IMR-90 (cell line): ENCODE results near the gene EXOC1L. TPM values are rescaled to one million over a fixed set of nuclear protein-coding genes. Genes with fewer than 3 reads are reported as not detected.

ENCODE experiments used
- ATAC-seq: fragments of 200-7000 bp; cut with Tn5 transposase; 2 replicates; pipeline ENCODE4 v1.9.1; 2020; ENCODE audit warnings: low read depth, mild to moderate bottlenecking, moderate library complexity
- BruUV-seq: library from RNA; stranded (reverse); fragments of 400-500 nt; replicated peaks from 2 replicates; lab custom pipeline; 2021; lab: Mats Ljungman, UMichigan
- CTCF ChIA-PET: fragments of 300-600 bp; formaldehyde crosslinking; extraction: SDS; loops from one replicate; lab custom pipeline; 2021; ENCODE audit warnings: antibody characterized with exemption; lab: Yijun Ruan, JAX
- POLR2A ChIA-PET: fragments of 300-600 bp; sonication (Branson Sonifier 250); formaldehyde crosslinking; loops from one replicate; lab custom pipeline; 2022; ENCODE audit warnings: antibody characterized with exemption; ENCODE audit not compliant: unreplicated experiment; lab: Charles Lee
- DNase-seq: peaks from one replicate; pipeline ENCODE4 v3.0.0; 2013
- H2AFZ ChIP-seq: replicated peaks from 2 replicates; pipeline ENCODE3; 2013; ENCODE audit warnings: low read length, mild to moderate bottlenecking; ENCODE audit not compliant: poor library complexity
- H2AK5ac ChIP-seq: 2 replicates; pipeline ENCODE4 v1.6.1; 2013; ENCODE audit warnings: low read depth, low read length, inconsistent platforms
- H2AK9ac ChIP-seq: replicated peaks from 2 replicates; pipeline ENCODE3; 2013; ENCODE audit warnings: mild to moderate bottlenecking, low read depth, low read length, moderate library complexity; ENCODE audit not compliant: poor library complexity
- H2BK120ac ChIP-seq: 2 replicates; pipeline ENCODE4 v1.6.1; 2013; ENCODE audit warnings: low read depth, low read length, inconsistent platforms
- H2BK15ac ChIP-seq: 3 replicates; pipeline ENCODE4 v1.6.1; 2013; ENCODE audit warnings: low read depth, low read length, inconsistent platforms
- H2BK20ac ChIP-seq: 2 replicates; pipeline ENCODE4 v1.6.1; 2013; ENCODE audit warnings: low read depth, mild to moderate bottlenecking, inconsistent platforms, low read length, moderate library complexity
- H2BK5ac ChIP-seq: 2 replicates; pipeline ENCODE4 v1.6.1; 2013; ENCODE audit warnings: mild to moderate bottlenecking, low read depth, low read length, inconsistent platforms; ENCODE audit not compliant: poor library complexity, severe bottlenecking
- H3K14ac ChIP-seq: replicated peaks from 2 replicates; pipeline ENCODE4 v1.6.1; 2013; ENCODE audit warnings: low read depth, low read length, inconsistent platforms
- H3K18ac ChIP-seq: 2 replicates; pipeline ENCODE4 v1.6.1; 2013; ENCODE audit warnings: low read depth, low read length, control low read depth
- H3K23ac ChIP-seq: 2 replicates; pipeline ENCODE4 v1.6.1; 2013; ENCODE audit warnings: low read depth, low read length, inconsistent platforms
- H3K27ac ChIP-seq: 2 replicates; pipeline ENCODE4 v1.5.1; 2013; ENCODE audit warnings: mild to moderate bottlenecking, control low read depth, low read length; ENCODE audit not compliant: insufficient read depth
- H3K27me3 ChIP-seq: 2 replicates; pipeline ENCODE4 v1.6.1; 2013; ENCODE audit warnings: low read length; ENCODE audit not compliant: control insufficient read depth, insufficient read depth
- H3K36me3 ChIP-seq: 2 replicates; pipeline ENCODE4 v1.6.1; 2013; ENCODE audit warnings: low read length, mixed read lengths; ENCODE audit not compliant: control insufficient read depth, insufficient read depth
- H3K4ac ChIP-seq: 2 replicates; pipeline ENCODE4 v1.6.1; 2013; ENCODE audit warnings: low read depth, low read length, inconsistent platforms
- H3K4me1 ChIP-seq: 2 replicates; pipeline ENCODE4 v1.6.1; 2013; ENCODE audit warnings: low read length, mixed read lengths; ENCODE audit not compliant: control insufficient read depth, insufficient read depth
- H3K4me2 ChIP-seq: 2 replicates; pipeline ENCODE4 v1.6.1; 2013; ENCODE audit warnings: low read depth, mild to moderate bottlenecking, control low read depth, low read length, moderate library complexity
- H3K4me3 ChIP-seq: 2 replicates; pipeline ENCODE4 v1.5.1; 2013; ENCODE audit warnings: low read depth, mild to moderate bottlenecking, control low read depth, low read length, moderate library complexity; ENCODE audit not compliant: insufficient read depth
- H3K56ac ChIP-seq: 2 replicates; pipeline ENCODE4 v1.6.1; 2013; ENCODE audit warnings: low read length, inconsistent platforms; ENCODE audit not compliant: insufficient read depth; ENCODE audit errors: extremely low read depth
- H3K79me1 ChIP-seq, 2 experiments: 2 replicates each; pipeline ENCODE4 v1.6.1; 2013; ENCODE audit warnings: low read length in 2 of 2, inconsistent platforms in 1 of 2, low read depth in 1 of 2
- H3K9ac ChIP-seq: 2 replicates; pipeline ENCODE4 v1.6.1; 2013; ENCODE audit warnings: low read depth, low read length, control low read depth
- H3K9me1 ChIP-seq: 2 replicates; pipeline ENCODE4 v1.6.1; 2013; ENCODE audit warnings: low read length, inconsistent platforms; ENCODE audit not compliant: insufficient read depth
- H3K9me3 ChIP-seq: 2 replicates; pipeline ENCODE4 v1.6.1; 2013; ENCODE audit warnings: low read length; ENCODE audit not compliant: control insufficient read depth, insufficient read depth
- H4K20me1 ChIP-seq: 2 replicates; pipeline ENCODE4 v1.6.1; 2013; ENCODE audit warnings: low read length, inconsistent platforms; ENCODE audit not compliant: insufficient read depth
- H4K5ac ChIP-seq: 2 replicates; pipeline ENCODE4 v1.6.1; 2013; ENCODE audit warnings: mild to moderate bottlenecking, low read depth, low read length, control low read depth
- H4K8ac ChIP-seq, 2 experiments: 2 replicates each; pipeline ENCODE4 v1.6.1; 2013; ENCODE audit warnings: low read depth in 2 of 2, low read length in 2 of 2, control low read depth in 1 of 2, inconsistent platforms in 1 of 2
- H4K91ac ChIP-seq: 2 replicates; pipeline ENCODE4 v1.6.1; 2013; ENCODE audit warnings: low read depth, low read length, inconsistent platforms; ENCODE audit not compliant: insufficient read depth
- CEBPB ChIP-seq: IDR thresholded peaks from 2 replicates; pipeline ENCODE4 v1.6.1; 2012; ENCODE audit warnings: low read depth, low read length, improper control_type of control experiment
- FOS ChIP-seq: fragments of 150-350 bp; IDR thresholded peaks from 2 replicates; pipeline ENCODE4 v1.6.1; 2016; ENCODE audit warnings: low read depth, low read length
- WGBS, 2 experiments: methylation state at CpG; one replicate each; pipeline versions ENCODE4 v1.1.5 to v1.1.7; 2013; ENCODE audit warnings: missing lambda C conversion rate in 2 of 2; ENCODE audit not compliant: insufficient read length in 1 of 2; ENCODE audit errors: extremely low coverage in 2 of 2; 5-methylcytosine and 5-hydroxymethylcytosine counted together
- dilution Hi-C: fragments of 300-500 bp; cut with HindIII; formaldehyde crosslinking; loops from one replicate; pipeline ENCODE4 v1.14.3; 2018; ENCODE audit warnings: low sequenced_read_pairs; ENCODE audit not compliant: unreplicated experiment
- in situ Hi-C: fragments of 300-500 bp; cut with MboI; formaldehyde crosslinking; loops from 3 replicates; pipeline ENCODE4 v1.14.3; 2019; ENCODE audit warnings: low sequenced_read_pairs, inconsistent platforms, mixed read lengths
- intact Hi-C: fragments of 100-400 bp; cut with micrococcal nuclease; formaldehyde crosslinking; loops from 2 replicates; pipeline ENCODE4 v1.10.0; 2022
- polyA plus RNA-seq, 3 experiments: library from polyadenylated mRNA; depleted of rRNA; stranded (reverse); fragments of >200 nt; gene quantifications; 2 replicates each; pipeline ENCODE4 v1.2.3, GENCODE V29; 2012; ENCODE audit warnings: low replicate concordance in 1 of 3
- total RNA-seq: library from RNA; depleted of rRNA; stranded (reverse); fragments of >200 nt; gene quantifications from 2 replicates; pipeline ENCODE4 v1.2.3, GENCODE V29; 2012
- TF ChIP-seq, protein P1 (sequence below): conservative IDR thresholded peaks from 2 replicates; pipeline ENCODE4 v1.5.1; 2012; ENCODE audit warnings: mild to moderate bottlenecking, low read depth, low read length, improper control_type of control experiment

The EXOC1L gene
- total and polyA plus RNA-seq, 2 of the 4 experiments (the other 2 are of a cell fraction) = not detected

DNA sequence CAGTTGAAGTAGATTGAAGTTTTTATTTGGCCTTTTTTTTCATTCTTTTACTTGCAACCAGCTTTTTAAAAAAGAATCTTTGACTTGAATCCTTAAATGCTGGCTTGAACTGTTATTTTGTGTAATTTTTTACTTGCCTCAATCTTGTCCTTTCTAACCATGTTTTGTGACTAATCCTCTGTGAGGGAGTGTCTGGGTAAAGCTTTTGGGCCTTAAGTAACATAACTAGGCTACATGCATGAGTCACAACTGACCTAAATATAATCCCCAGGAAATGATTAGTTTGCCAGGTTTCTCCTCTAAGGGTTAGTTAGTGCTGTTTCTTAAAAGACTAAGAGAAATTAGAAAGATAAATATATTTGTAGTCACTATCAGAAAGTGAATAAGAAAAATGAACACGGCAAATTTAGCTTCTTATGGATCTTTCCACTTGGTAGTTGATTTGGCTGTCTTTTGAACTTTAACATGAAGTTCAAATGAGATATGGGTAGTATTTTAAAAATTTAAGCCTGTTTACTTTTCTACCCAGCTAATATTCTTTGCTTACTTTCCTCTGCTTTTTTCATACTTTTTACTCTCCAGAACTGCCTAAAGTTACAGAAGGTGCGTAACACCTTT is 46.8 kb downstream of the EXOC1L start:
- peak; percentile 89 for ATAC-seq
- no peaks in the 10 kb centered on the region for H3K27me3 ChIP-seq
- H3K9ac ChIP-seq = no peak overlapping the region
- dilution Hi-C loops (no loop called here), in situ Hi-C loops (loop anchor here (25.0 kb wide), 1 partner anchor 454 kb away; no protein-coding TSS in a partner anchor), intact Hi-C loops (loop anchor here (2.0 to 5.0 kb wide), 4 partner anchors 82 to 519 kb away; partner anchors contain the start of genes CEP135 and SRD5A3)
- H4K8ac ChIP-seq = no peak overlapping the region
- H3K4me2 ChIP-seq = peak overlapping the region; percentile 27; the same call in 1 of the 2 replicates
- no peak overlapping the region for H2AFZ ChIP-seq
- no peaks in the 10 kb centered on the region for H4K20me1 ChIP-seq
- H2BK20ac ChIP-seq = no peak overlapping the region
- TF ChIP-seq, protein P1, sequence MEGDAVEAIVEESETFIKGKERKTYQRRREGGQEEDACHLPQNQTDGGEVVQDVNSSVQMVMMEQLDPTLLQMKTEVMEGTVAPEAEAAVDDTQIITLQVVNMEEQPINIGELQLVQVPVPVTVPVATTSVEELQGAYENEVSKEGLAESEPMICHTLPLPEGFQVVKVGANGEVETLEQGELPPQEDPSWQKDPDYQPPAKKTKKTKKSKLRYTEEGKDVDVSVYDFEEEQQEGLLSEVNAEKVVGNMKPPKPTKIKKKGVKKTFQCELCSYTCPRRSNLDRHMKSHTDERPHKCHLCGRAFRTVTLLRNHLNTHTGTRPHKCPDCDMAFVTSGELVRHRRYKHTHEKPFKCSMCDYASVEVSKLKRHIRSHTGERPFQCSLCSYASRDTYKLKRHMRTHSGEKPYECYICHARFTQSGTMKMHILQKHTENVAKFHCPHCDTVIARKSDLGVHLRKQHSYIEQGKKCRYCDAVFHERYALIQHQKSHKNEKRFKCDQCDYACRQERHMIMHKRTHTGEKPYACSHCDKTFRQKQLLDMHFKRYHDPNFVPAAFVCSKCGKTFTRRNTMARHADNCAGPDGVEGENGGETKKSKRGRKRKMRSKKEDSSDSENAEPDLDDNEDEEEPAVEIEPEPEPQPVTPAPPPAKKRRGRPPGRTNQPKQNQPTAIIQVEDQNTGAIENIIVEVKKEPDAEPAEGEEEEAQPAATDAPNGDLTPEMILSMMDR = no peak
- peak; percentile 95 for TF ChIP-seq FOS
- peak; percentile 55 for TF ChIP-seq CEBPB
- H3K23ac ChIP-seq = no peak overlapping the region
- POLR2A ChIA-PET = interaction anchor here (0.6 to 1.0 kb wide), 3 partner anchors 10 to 320 kb away, joined by 3 to 6 read pairs (median 5); no protein-coding TSS in a partner anchor
- no peak overlapping the region for H3K4me3 ChIP-seq
- H3K36me3 ChIP-seq = peaks cover 18% of the 10 kb centered on the region
- H3K14ac ChIP-seq = no peak overlapping the region
- CTCF ChIA-PET = interaction anchor here (0.5 to 1.5 kb wide), 4 partner anchors 50 to 421 kb away, joined by 3 to 6 read pairs (median 4); partner anchors contain the start of gene CEP135
- no CpG with 5 or more reads among the region's 2 CpGs for WGBS, 2 experiments
- H4K5ac ChIP-seq = no peak overlapping the region
- no TSS peak for BruUV-seq
- peak overlapping the region; percentile 47 for H2BK5ac ChIP-seq
- H2AK5ac ChIP-seq = no peak overlapping the region
- H4K91ac ChIP-seq = no peak overlapping the region
- H3K4me1 ChIP-seq = peaks cover 2% of the 10 kb centered on the region; the same call in 1 of the 2 replicates
- DNase-seq = peak; percentile 96
- H3K56ac ChIP-seq = no peak overlapping the region
- no peak overlapping the region for H2BK120ac ChIP-seq
- no peaks in the 10 kb centered on the region for H3K9me3 ChIP-seq
- peaks cover 0 to 11% of the 10 kb centered on the region in 2 experiments; a peak in 2 of 4 replicates for H3K79me1 ChIP-seq
- H3K9me1 ChIP-seq = peaks cover 2% of the 10 kb centered on the region; the same call in 1 of the 2 replicates
- H3K27ac ChIP-seq = no peak overlapping the region
- H3K4ac ChIP-seq = no peak overlapping the region
- no peak overlapping the region for H3K18ac ChIP-seq
- H2AK9ac ChIP-seq = no peak overlapping the region
- no peak overlapping the region for H2BK15ac ChIP-seq
